ENCODE results near the gene SCN8A. TPM values are rescaled to one million over a fixed set of nuclear protein-coding genes. Genes with fewer than 3 reads are reported as not detected.

Gene SCN8A
- total and polyA plus RNA-seq, 2 donors from 2014 or later: 0.34 to 1.4 TPM

DNA sequence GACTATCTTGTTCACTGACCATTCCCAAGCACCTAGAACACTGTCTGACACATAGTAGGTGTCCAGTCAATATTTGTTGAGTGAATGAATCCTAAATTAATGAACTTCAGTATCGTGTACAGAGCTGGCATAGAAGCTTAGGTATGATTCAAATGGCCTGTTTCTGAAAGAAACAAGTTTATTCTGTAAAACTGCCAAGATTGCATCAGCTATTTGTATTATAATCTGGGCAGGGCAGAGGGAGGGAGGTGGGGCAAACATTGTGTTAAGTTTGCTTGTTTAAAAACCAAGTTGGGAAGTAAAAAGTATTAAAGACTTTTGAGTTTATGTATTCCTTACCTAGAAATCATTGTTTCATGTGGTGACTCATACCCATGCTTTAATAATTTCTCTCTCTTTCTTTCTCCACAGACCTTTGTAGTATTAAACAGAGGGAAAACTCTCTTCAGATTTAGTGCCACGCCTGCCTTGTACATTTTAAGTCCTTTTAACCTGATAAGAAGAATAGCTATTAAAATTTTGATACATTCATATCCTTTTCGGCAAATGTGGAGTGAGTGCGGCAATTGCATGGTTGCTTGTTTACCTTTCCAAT is 92.8 kb downstream of the SCN8A start:
- Histone ChIP-seq H3K4me3 (ENCODE audit: low read length in 3 of 3) (no peak overlapping the region), H3K27me3 (ENCODE audit: control insufficient read depth, insufficient read depth, low read length) (no peaks in the 10 kb centered on the region), H3K4me1 (ENCODE audit: control insufficient read depth in 2 of 3, insufficient read depth in 2 of 3, low read depth in 1 of 3, low read length in 3 of 3) (peaks cover 0 to 4% (median 3%) of the 10 kb centered on the region in 3 donors), H3K27ac (ENCODE audit: low read depth in 2 of 2, low read length in 2 of 2) (no peak overlapping the region), H3K36me3 (ENCODE audit: control insufficient read depth in 2 of 3, insufficient read depth in 3 of 3, low read length in 3 of 3) (no peaks in the 10 kb centered on the region), H3K9ac (ENCODE audit: low read length in 3 of 3) (no peak overlapping the region), H3K9me3 (ENCODE audit: control insufficient read depth in 2 of 3, insufficient read depth in 1 of 3, low read length in 3 of 3) (no peaks in the 10 kb centered on the region)
- intact Hi-C loops (cut with DNase I): no loop called here
- no peak for TF ChIP-seq CTCF (IDR thresholded peaks at IDR 0.05; ENCODE audit: borderline replicate concordance, extremely low read depth, insufficient read depth)
- DNase-seq (peak in 1 of 5 donors; percentile 9), FAIRE-seq (no peak)

- no peak for TF ChIP-seq CTCF (IDR thresholded peaks at IDR 0.05; ENCODE audit: borderline replicate concordance, extremely low read depth, insufficient read depth)
- H3K36me3 ChIP-seq (ENCODE audit: control insufficient read depth in 2 of 3, insufficient read depth in 3 of 3, low read length in 3 of 3): no peaks in the 10 kb centered on the region
- H3K9me3 ChIP-seq (ENCODE audit: control insufficient read depth in 2 of 3, insufficient read depth in 1 of 3, low read length in 3 of 3): no peaks in the 10 kb centered on the region
- no peak overlapping the region for H3K9ac ChIP-seq (ENCODE audit: low read length in 3 of 3)
- DNase-seq (no peak), FAIRE-seq (no peak)
- no peaks in the 10 kb centered on the region for H3K27me3 ChIP-seq (ENCODE audit: control insufficient read depth, insufficient read depth, low read length)
- peaks cover 0 to 4% (median 3%) of the 10 kb centered on the region in 3 donors for H3K4me1 ChIP-seq (ENCODE audit: control insufficient read depth in 2 of 3, insufficient read depth in 2 of 3, low read depth in 1 of 3, low read length in 3 of 3)
- intact Hi-C loops (cut with DNase I): no loop called here
- no peak overlapping the region for H3K4me3 ChIP-seq (ENCODE audit: low read length in 3 of 3)
- no peak overlapping the region for H3K27ac ChIP-seq (ENCODE audit: low read depth in 2 of 2, low read length in 2 of 2)
These were observed 95.7 kb downstream of the SCN8A start for GRCh38 chr12:51686727-51687126.

DNA sequence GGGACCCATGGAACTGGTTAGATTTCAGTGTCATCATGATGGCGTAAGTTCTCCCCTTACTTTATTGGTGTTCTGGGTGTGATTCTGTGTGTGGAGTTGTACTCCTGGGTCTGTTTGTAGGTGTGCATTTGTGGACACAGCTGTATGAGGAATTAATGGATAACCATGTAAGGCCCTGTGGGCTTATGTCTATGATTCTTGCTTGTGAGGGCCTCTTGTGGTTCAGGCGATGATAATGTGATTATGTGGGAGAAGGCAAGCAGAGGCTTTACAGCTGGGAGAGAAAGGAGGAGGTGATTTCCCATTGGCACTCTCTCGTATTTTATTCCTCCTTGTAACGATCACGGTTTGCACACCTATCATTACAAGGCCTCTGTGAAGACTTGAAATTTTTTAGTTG is 96.1 kb downstream of the SCN8A start:
- intact Hi-C loops (cut with DNase I): no loop called here
- no peak overlapping the region for H3K9ac ChIP-seq (ENCODE audit: low read length in 3 of 3)
- H3K27ac ChIP-seq (ENCODE audit: low read depth in 2 of 2, low read length in 2 of 2): no peak overlapping the region

More for the DNA sequence above, 96.1 kb downstream of the SCN8A start:
- no peaks in the 10 kb centered on the region for H3K36me3 ChIP-seq (ENCODE audit: control insufficient read depth in 2 of 3, insufficient read depth in 3 of 3, low read length in 3 of 3)
- peaks cover 0 to 4% (median 3%) of the 10 kb centered on the region in 3 donors for H3K4me1 ChIP-seq (ENCODE audit: control insufficient read depth in 2 of 3, insufficient read depth in 2 of 3, low read depth in 1 of 3, low read length in 3 of 3)
- DNase-seq: peak in 1 of 5 donors; percentile 9
- H3K9me3 ChIP-seq (ENCODE audit: control insufficient read depth in 2 of 3, insufficient read depth in 1 of 3, low read length in 3 of 3): no peaks in the 10 kb centered on the region
- TF ChIP-seq CTCF (IDR thresholded peaks at IDR 0.05; ENCODE audit: borderline replicate concordance, extremely low read depth, insufficient read depth): no peak
- FAIRE-seq: no peak
- no peaks in the 10 kb centered on the region for H3K27me3 ChIP-seq (ENCODE audit: control insufficient read depth, insufficient read depth, low read length)
- no peak overlapping the region for H3K4me3 ChIP-seq (ENCODE audit: low read length in 3 of 3)
